ENCODE measurements around the gene PHACTR1.

PHACTR1 gene

GRCh38 chr6:13059026-13059425, 342.5 kb downstream of the PHACTR1 start:
- no peak for TF ChIP-seq CTCF (IDR thresholded peaks at IDR 0.05; ENCODE audit: insufficient read depth, low read length, missing control alignments)
- no peak overlapping the region for H3K4me3 ChIP-seq (ENCODE audit: low read depth, low read length)
- POLR2A ChIA-PET = no interaction called here
- DNase-seq (ENCODE audit: low read depth, low spot score) = no peak
- CTCF ChIA-PET = no interaction called here

- POLR2A ChIA-PET = no interaction called here
- no peak overlapping the region for H3K4me3 ChIP-seq (ENCODE audit: low read depth, low read length)
- DNase-seq (ENCODE audit: low read depth, low spot score) = no peak
- CTCF ChIA-PET = no interaction called here
- no peak for TF ChIP-seq CTCF (IDR thresholded peaks at IDR 0.05; ENCODE audit: insufficient read depth, low read length, missing control alignments)
Observed at GRCh38 chr6:13063300-13063918, 346.8 kb downstream of the PHACTR1 start.

GRCh38 chr6:13065581-13065980, 349.0 kb downstream of the PHACTR1 start:
- CTCF ChIA-PET = no interaction called here

GRCh38 chr6:13066050-13066449, 349.5 kb downstream of the PHACTR1 start:
- ChIA-PET CTCF (no interaction called here), POLR2A (no interaction called here)
- H3K4me3 ChIP-seq (ENCODE audit: low read depth, low read length) = no peak overlapping the region
- DNase-seq (ENCODE audit: low read depth, low spot score) = no peak
- no peak for TF ChIP-seq CTCF (IDR thresholded peaks at IDR 0.05; ENCODE audit: insufficient read depth, low read length, missing control alignments)

More at GRCh38 chr6:13065581-13065980, 349.0 kb downstream of the PHACTR1 start:
- TF ChIP-seq CTCF (IDR thresholded peaks at IDR 0.05; ENCODE audit: insufficient read depth, low read length, missing control alignments) = no peak
- POLR2A ChIA-PET = no interaction called here
- no peak for DNase-seq (ENCODE audit: low read depth, low spot score)
- H3K4me3 ChIP-seq (ENCODE audit: low read depth, low read length) = no peak overlapping the region

GRCh38 chr6:13066820-13067219, 350.3 kb downstream of the PHACTR1 start:
- no peak overlapping the region for H3K4me3 ChIP-seq (ENCODE audit: low read depth, low read length)
- ChIA-PET CTCF (no interaction called here), POLR2A (no interaction called here)
- no peak for TF ChIP-seq CTCF (IDR thresholded peaks at IDR 0.05; ENCODE audit: insufficient read depth, low read length, missing control alignments)
- no peak for DNase-seq (ENCODE audit: low read depth, low spot score)

GRCh38 chr6:13068586-13069210, 352.1 kb downstream of the PHACTR1 start:
- TF ChIP-seq CTCF (IDR thresholded peaks at IDR 0.05; ENCODE audit: insufficient read depth, low read length, missing control alignments) = no peak
- ChIA-PET POLR2A (no interaction called here), CTCF (no interaction called here)
- H3K4me3 ChIP-seq (ENCODE audit: low read depth, low read length) = no peak overlapping the region
- no peak for DNase-seq (ENCODE audit: low read depth, low spot score)
